ENCODE data around the gene UNC93B1.

UNC93B1 gene

GRCh38 chr11:68012044-68012842 is 8.3 kb upstream of the UNC93B1 start:
- peak; percentile 80; the same call in 1 of the 2 replicates for TF ChIP-seq SPI1 (IDR thresholded peaks at IDR 0.05; ENCODE audit: borderline replicate concordance, low read depth)
- TF ChIP-seq POLR2AphosphoS5 (IDR thresholded peaks at IDR 0.05; ENCODE audit: low read depth): no peak
- no peaks in the 10 kb centered on the region for H3K27me3 ChIP-seq (ENCODE audit: insufficient read depth, poor library complexity, severe bottlenecking)
- peak overlapping the region; percentile 95 for H3K27ac ChIP-seq (replicated peaks)
- DNase-seq (ENCODE audit: low read depth in 1 of 2, low spot score in 1 of 2): peak in 1 of 2 experiments; percentile 68
- H3K4me3 ChIP-seq (replicated peaks; ENCODE audit: insufficient read depth, low read length): peak overlapping the region; percentile 66; the same call in 1 of the 2 replicates

DNA sequence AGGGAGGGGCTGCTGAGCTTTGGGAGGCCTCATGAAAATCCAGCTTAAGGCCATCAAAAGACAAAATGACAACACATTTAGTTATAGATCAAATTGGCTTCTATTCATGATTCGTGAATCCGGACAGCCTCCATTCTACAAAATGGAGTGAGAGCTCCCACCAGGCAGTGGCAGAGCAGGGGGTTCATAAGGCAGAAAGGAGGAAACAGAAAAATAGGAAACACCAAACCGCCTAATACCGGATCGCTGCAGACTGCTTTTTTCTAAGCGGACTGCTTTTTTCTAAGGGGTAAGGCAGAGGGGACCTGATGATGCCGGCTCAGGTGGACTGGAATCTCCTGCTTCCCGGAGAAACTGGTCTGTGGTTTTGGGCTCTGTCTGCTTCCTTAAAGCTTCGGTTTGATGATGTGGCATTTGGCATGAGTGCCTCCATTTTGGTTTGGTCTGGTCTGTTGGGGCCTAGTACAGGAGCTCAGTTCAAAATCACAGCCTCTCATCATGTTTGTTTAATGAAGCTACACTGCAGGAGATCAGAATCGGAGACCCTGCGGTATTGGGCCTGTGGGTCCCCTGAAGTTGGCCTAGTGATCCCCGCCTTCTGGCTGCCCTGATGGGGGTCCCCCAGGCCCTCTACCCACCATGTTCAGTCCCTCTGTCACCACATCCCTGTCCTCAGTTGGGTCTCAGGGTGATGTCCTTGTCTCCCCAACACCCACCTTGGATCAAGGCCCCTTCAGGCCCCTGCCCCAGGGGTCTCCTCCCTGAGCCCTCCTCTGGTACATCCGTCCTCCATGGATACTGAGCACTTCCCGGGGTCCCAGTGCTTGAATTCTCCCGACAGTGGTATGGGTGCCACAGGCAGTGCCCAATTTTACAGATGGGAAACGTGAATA is 7.4 kb upstream of the UNC93B1 start:
- H3K4me3 ChIP-seq (replicated peaks; ENCODE audit: insufficient read depth, low read length): peak overlapping the region; percentile 66
- TF ChIP-seq CTCF (IDR thresholded peaks at IDR 0.05; ENCODE audit: insufficient read depth, low read length) (no peak), GABPA (IDR thresholded peaks at IDR 0.05; ENCODE audit: low read depth) (no peak)
- TF ChIP-seq, protein P1, sequence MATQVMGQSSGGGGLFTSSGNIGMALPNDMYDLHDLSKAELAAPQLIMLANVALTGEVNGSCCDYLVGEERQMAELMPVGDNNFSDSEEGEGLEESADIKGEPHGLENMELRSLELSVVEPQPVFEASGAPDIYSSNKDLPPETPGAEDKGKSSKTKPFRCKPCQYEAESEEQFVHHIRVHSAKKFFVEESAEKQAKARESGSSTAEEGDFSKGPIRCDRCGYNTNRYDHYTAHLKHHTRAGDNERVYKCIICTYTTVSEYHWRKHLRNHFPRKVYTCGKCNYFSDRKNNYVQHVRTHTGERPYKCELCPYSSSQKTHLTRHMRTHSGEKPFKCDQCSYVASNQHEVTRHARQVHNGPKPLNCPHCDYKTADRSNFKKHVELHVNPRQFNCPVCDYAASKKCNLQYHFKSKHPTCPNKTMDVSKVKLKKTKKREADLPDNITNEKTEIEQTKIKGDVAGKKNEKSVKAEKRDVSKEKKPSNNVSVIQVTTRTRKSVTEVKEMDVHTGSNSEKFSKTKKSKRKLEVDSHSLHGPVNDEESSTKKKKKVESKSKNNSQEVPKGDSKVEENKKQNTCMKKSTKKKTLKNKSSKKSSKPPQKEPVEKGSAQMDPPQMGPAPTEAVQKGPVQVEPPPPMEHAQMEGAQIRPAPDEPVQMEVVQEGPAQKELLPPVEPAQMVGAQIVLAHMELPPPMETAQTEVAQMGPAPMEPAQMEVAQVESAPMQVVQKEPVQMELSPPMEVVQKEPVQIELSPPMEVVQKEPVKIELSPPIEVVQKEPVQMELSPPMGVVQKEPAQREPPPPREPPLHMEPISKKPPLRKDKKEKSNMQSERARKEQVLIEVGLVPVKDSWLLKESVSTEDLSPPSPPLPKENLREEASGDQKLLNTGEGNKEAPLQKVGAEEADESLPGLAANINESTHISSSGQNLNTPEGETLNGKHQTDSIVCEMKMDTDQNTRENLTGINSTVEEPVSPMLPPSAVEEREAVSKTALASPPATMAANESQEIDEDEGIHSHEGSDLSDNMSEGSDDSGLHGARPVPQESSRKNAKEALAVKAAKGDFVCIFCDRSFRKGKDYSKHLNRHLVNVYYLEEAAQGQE (IDR thresholded peaks at IDR 0.05; ENCODE audit: insufficient replicate concordance, low read depth): no peak

GRCh38 chr11:68010090-68011041 is 6.5 kb upstream of the UNC93B1 start, which contains the start of gene ALDH3B1:
ALDH3B1 (plus strand) TSS chr11:68010327; CDS start chr11:68015298, 4,971 bp downstream.
- H3K4me3 ChIP-seq (replicated peaks; ENCODE audit: insufficient read depth, low read length): peak within 1 kb of the TSS; percentile 66
- TF ChIP-seq POLR2AphosphoS5 (IDR thresholded peaks at IDR 0.05; ENCODE audit: low read depth): peak; percentile 93
- no peak for TF ChIP-seq CTCF (IDR thresholded peaks at IDR 0.05; ENCODE audit: insufficient read depth, low read length)
- TF ChIP-seq GABPA (IDR thresholded peaks at IDR 0.05; ENCODE audit: low read depth): no peak
- TF ChIP-seq, protein P1 (IDR thresholded peaks at IDR 0.05; ENCODE audit: insufficient replicate concordance, low read depth): peak; percentile 45
- peak; percentile 35; the same call in 1 of the 2 replicates for TF ChIP-seq SPI1 (IDR thresholded peaks at IDR 0.05; ENCODE audit: borderline replicate concordance, low read depth)

More for the DNA sequence above, 7.4 kb upstream of the UNC93B1 start:
- Histone ChIP-seq H3K27me3 (ENCODE audit: insufficient read depth, poor library complexity, severe bottlenecking) (no peaks in the 10 kb centered on the region), H3K27ac (replicated peaks) (peak overlapping the region; percentile 95)
- DNase-seq (ENCODE audit: low read depth in 1 of 2, low spot score in 1 of 2): peak in 1 of 2 experiments; percentile 65

More at GRCh38 chr11:68010090-68011041, 6.5 kb upstream of the UNC93B1 start, which contains the start of gene ALDH3B1:
- peak; percentile 89 to 99 for DNase-seq (ENCODE audit: low read depth in 1 of 2, low spot score in 1 of 2)
- Histone ChIP-seq H3K27me3 (ENCODE audit: insufficient read depth, poor library complexity, severe bottlenecking) (no peaks in the 10 kb centered on the region), H3K27ac (replicated peaks) (peak within 1 kb of the TSS; percentile 95)

Measured in HL-60 (cell line).